B cell (primary cell): ENCODE results near the gene PM20D2. TPM values are rescaled to one million over a fixed set of nuclear protein-coding genes. Genes with fewer than 3 reads are reported as not detected.

Experiments used
- ATAC-seq: fragments of 200-7000 bp; cut with Tn5 transposase; one replicate; pipeline ENCODE4 v1.10.0; 2021; ENCODE audit warnings: low read depth, mild to moderate bottlenecking, moderate number of reproducible peaks, moderate library complexity
- CTCF ChIA-PET: fragments of 350-600 bp; sonication (Branson Sonifier 250); formaldehyde crosslinking; loops from one replicate; lab custom pipeline; 2021; ENCODE audit warnings: antibody characterized with exemption, inconsistent platforms; lab: Charles Lee
- POLR2A ChIA-PET: fragments of 350-600 bp; sonication (Branson Sonifier 250); formaldehyde crosslinking; loops from one replicate; lab custom pipeline; 2021; ENCODE audit warnings: antibody characterized with exemption; lab: Charles Lee
- DNase-seq: peaks from one replicate; pipeline ENCODE4 v3.0.0; 2013
- H2AFZ ChIP-seq: 2 replicates; pipeline ENCODE4 v1.6.1; 2012; ENCODE audit warnings: mild to moderate bottlenecking, low read depth, low read length; ENCODE audit not compliant: insufficient read depth, poor library complexity, severe bottlenecking
- H3K27ac ChIP-seq, 2 donors: 1 replicate in 1 of 2; 2 replicates in 1 of 2; pipeline ENCODE4 v1.5.1; 2012 to 2013; ENCODE audit warnings: low read length in 2 of 2, mild to moderate bottlenecking in 2 of 2, moderate library complexity in 1 of 2
- H3K27me3 ChIP-seq, 4 experiments: fragments of 200-600 bp in 1 of 4; sonication (generic) in 1 of 4; replicated peaks in 1 of 4; 1 replicate in 2 of 4; 2 replicates in 2 of 4; pipeline versions ENCODE4 v1.6.1 to v1.7.0; 2013 to 2016; ENCODE audit warnings: low read length in 3 of 4, mild to moderate bottlenecking in 2 of 4, mixed read lengths in 1 of 4, moderate library complexity in 1 of 4; ENCODE audit not compliant: insufficient read depth in 4 of 4, control insufficient read depth in 3 of 4; ENCODE audit errors: control extremely low read depth in 1 of 4
- H3K36me3 ChIP-seq, 2 experiments: replicated peaks in 1 of 2; 1 replicate in 1 of 2; 2 replicates in 1 of 2; pipeline versions ENCODE4 v1.6.1 to v1.7.1; 2013; ENCODE audit warnings: low read length in 1 of 2; ENCODE audit not compliant: insufficient read depth in 2 of 2, control insufficient read depth in 1 of 2; ENCODE audit errors: control extremely low read depth in 1 of 2, extremely low read depth in 1 of 2
- H3K4me1 ChIP-seq, 2 donors: fragments of 200-600 bp in 1 of 2; sonication (generic) in 1 of 2; 1 replicate in 1 of 2; 2 replicates in 1 of 2; pipeline versions ENCODE4 v1.5.1 to v1.6.1; 2013 to 2017; ENCODE audit warnings: low read length in 2 of 2; ENCODE audit not compliant: control insufficient read depth in 2 of 2, insufficient read depth in 2 of 2
- H3K4me2 ChIP-seq: replicated peaks from 2 replicates; pipeline ENCODE3; 2012; ENCODE audit warnings: mild to moderate bottlenecking, low read depth, low read length; ENCODE audit not compliant: poor library complexity, severe bottlenecking
- H3K4me3 ChIP-seq, 5 experiments: fragments of 200-600 bp in 1 of 5; sonication (generic) in 1 of 5; 1 replicate in 3 of 5; 2 replicates in 2 of 5; pipeline versions ENCODE4 v1.5.1 to v1.7.0; 2011 to 2016; ENCODE audit warnings: low read length in 4 of 5, mild to moderate bottlenecking in 4 of 5, low read depth in 2 of 5, control low read depth in 1 of 5, moderate library complexity in 1 of 5; ENCODE audit not compliant: insufficient read depth in 1 of 5; ENCODE audit errors: control extremely low read depth in 1 of 5, extremely low read depth in 1 of 5
- H3K79me2 ChIP-seq: fragments of 200-600 bp; sonication (generic); one replicate; pipeline ENCODE4 v1.6.0; 2016; ENCODE audit warnings: low read length; ENCODE audit not compliant: control insufficient read depth, insufficient read depth
- H3K9ac ChIP-seq: fragments of 200-600 bp; sonication (generic); 2 replicates; pipeline ENCODE4 v1.6.1; 2017; ENCODE audit warnings: mild to moderate bottlenecking, low read length, moderate library complexity
- H3K9me3 ChIP-seq, 3 donors: one replicate each; pipeline versions ENCODE4 v1.6.1 to v1.7.1; 2013; ENCODE audit warnings: low read length in 2 of 3; ENCODE audit not compliant: control insufficient read depth in 2 of 3, insufficient read depth in 1 of 3; ENCODE audit errors: control extremely low read depth in 1 of 3
- H4K20me1 ChIP-seq: 2 replicates; pipeline ENCODE4 v1.6.0; 2012; ENCODE audit warnings: mild to moderate bottlenecking, low read length; ENCODE audit not compliant: insufficient read depth, control insufficient read depth, poor library complexity, severe bottlenecking
- H3K27ac Mint-ChIP-seq: one replicate; pipeline ENCODE4 v1.8.0; 2021; ENCODE audit warnings: mixed read lengths
- H3K27me3 Mint-ChIP-seq: one replicate; pipeline ENCODE4 v1.8.0; 2021; ENCODE audit warnings: mixed read lengths
- H3K4me1 Mint-ChIP-seq: one replicate; pipeline ENCODE4 v1.8.0; 2021; ENCODE audit warnings: mixed read lengths
- H3K4me3 Mint-ChIP-seq: one replicate; pipeline ENCODE4 v1.8.0; 2021; ENCODE audit warnings: mixed read lengths
- H3K9me3 Mint-ChIP-seq: one replicate; pipeline ENCODE4 v1.8.0; 2022; ENCODE audit warnings: mixed read lengths; ENCODE audit not compliant: insufficient read depth
- EZH2 ChIP-seq: IDR thresholded peaks from 2 replicates; pipeline ENCODE4 v1.6.1; 2012; ENCODE audit warnings: borderline replicate concordance, low read depth, mild to moderate bottlenecking, moderate library complexity, low read length; ENCODE audit not compliant: insufficient read depth, poor library complexity, severe bottlenecking
- WGBS: methylation state at CpG from one replicate; pipeline ENCODE4 v1.1.5; 2013; ENCODE audit warnings: missing lambda C conversion rate; ENCODE audit not compliant: insufficient coverage; 5-methylcytosine and 5-hydroxymethylcytosine counted together
- intact Hi-C: fragments of 100-400 bp; cut with micrococcal nuclease; formaldehyde crosslinking; loops from one replicate; pipeline ENCODE4 v1.10.0; 2022
- polyA plus RNA-seq: library from polyadenylated mRNA; depleted of rRNA; stranded (reverse); fragments of >200 nt; gene quantifications from 2 replicates; pipeline ENCODE4 v1.2.3, GENCODE V29; 2012
- total RNA-seq, 2 donors: library from RNA; stranded (reverse); fragments of 120-200 nt in 1 of 2; gene quantifications; 1 replicate in 1 of 2; 2 replicates in 1 of 2; pipeline versions ENCODE4 v1.2.3 to v1.2.4, GENCODE V29; 2013 to 2022
- TF ChIP-seq, protein P1 (sequence below): fragments of 200-600 bp; IDR thresholded peaks from one replicate; pipeline ENCODE4 v1.8.0; 2022; ENCODE audit warnings: antibody characterized with exemption, mild to moderate bottlenecking

Gene PM20D2
- total and polyA plus RNA-seq, 2 donors (not counting 1 experiment from before 2014, with no cell fraction given), result 7.4 to 16.4 TPM

DNA sequence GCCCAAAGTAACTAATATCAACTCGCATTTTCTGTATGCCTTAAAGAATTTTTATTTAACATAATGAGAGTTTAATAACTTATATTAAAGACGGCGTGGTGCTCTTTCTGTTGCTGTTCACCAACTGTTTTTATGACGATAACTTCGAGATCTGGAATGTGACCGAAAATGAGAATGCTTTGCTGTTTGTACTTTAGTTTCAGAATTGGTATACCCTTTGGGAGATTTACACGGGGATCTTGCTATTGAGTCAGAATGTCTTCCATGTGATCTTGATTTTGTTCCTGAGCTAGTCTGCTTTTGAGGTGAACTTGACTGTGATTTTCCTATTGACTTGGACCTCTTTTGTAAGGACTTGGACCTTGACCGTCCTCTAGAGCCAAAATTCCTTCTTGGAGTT, 47.4 kb upstream of the PM20D2 start:
- no peaks in the 10 kb centered on the region for H3K27me3 Mint-ChIP-seq
- ChIA-PET POLR2A (interaction anchor here (0.7 kb wide), 1 partner anchor 18 kb away, joined by 5 read pairs; the partner anchor contains the start of gene PNRC1), CTCF (interaction anchor here (1.1 to 1.4 kb wide), 3 partner anchors 49 to 116 kb away, joined by 3 to 4 read pairs (median 3); no protein-coding TSS in a partner anchor)

DNA sequence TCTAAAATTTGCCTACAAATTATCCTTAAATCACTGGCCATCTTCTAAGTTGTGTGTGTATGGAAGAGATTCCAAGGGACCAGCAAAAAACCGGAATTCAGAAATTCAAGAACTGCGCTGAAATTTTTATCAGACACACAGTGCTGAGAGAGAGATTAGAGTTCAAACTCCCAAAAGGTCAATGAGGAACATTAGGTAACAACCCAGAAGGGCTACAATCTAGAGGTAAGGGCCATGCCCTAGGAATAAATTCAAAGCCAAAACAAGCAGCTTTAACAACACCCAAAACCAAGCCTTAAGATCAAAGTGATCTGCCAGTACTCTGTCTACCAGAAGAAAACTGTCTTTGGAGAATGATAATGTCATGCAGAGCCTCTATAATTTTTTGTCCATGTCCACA, 45.7 kb upstream of the PM20D2 start:
- Histone ChIP-seq H3K27ac (no peak overlapping the region), H3K4me1 (no peaks in the 10 kb centered on the region), H4K20me1 (no peaks in the 10 kb centered on the region), H3K9me3 (no peaks in the 10 kb centered on the region), H3K27me3 (no peaks in the 10 kb centered on the region), H3K4me3 (no peak overlapping the region), H3K36me3 (no peaks in the 10 kb centered on the region), H2AFZ (no peak overlapping the region), H3K9ac (no peak overlapping the region), H3K79me2 (no peaks in the 10 kb centered on the region), H3K4me2 (no peak overlapping the region)
- H3K4me3 Mint-ChIP-seq, result no peak overlapping the region
- DNase-seq (no peak), ATAC-seq (no peak)
- TF ChIP-seq, protein P1, sequence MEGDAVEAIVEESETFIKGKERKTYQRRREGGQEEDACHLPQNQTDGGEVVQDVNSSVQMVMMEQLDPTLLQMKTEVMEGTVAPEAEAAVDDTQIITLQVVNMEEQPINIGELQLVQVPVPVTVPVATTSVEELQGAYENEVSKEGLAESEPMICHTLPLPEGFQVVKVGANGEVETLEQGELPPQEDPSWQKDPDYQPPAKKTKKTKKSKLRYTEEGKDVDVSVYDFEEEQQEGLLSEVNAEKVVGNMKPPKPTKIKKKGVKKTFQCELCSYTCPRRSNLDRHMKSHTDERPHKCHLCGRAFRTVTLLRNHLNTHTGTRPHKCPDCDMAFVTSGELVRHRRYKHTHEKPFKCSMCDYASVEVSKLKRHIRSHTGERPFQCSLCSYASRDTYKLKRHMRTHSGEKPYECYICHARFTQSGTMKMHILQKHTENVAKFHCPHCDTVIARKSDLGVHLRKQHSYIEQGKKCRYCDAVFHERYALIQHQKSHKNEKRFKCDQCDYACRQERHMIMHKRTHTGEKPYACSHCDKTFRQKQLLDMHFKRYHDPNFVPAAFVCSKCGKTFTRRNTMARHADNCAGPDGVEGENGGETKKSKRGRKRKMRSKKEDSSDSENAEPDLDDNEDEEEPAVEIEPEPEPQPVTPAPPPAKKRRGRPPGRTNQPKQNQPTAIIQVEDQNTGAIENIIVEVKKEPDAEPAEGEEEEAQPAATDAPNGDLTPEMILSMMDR, result no peak
- no peak for TF ChIP-seq EZH2
- intact Hi-C loops, result no loop called here
- H3K27ac Mint-ChIP-seq, result no peak overlapping the region
- no peaks in the 10 kb centered on the region for H3K27me3 Mint-ChIP-seq
- H3K4me1 Mint-ChIP-seq, result peaks cover 4% of the 10 kb centered on the region
- ChIA-PET CTCF (no interaction called here), POLR2A (no interaction called here)
- 100% methylated on average over 1 of the region's 2 CpGs for WGBS
- no peaks in the 10 kb centered on the region for H3K9me3 Mint-ChIP-seq

More for the DNA sequence above, 47.4 kb upstream of the PM20D2 start:
- Histone ChIP-seq H3K4me2 (no peak overlapping the region), H2AFZ (no peak overlapping the region), H4K20me1 (no peaks in the 10 kb centered on the region), H3K36me3 (no peaks in the 10 kb centered on the region), H3K9me3 (no peaks in the 10 kb centered on the region), H3K79me2 (peaks cover 4% of the 10 kb centered on the region), H3K27me3 (no peaks in the 10 kb centered on the region), H3K9ac (no peak overlapping the region), H3K4me3 (no peak overlapping the region), H3K4me1 (no peaks in the 10 kb centered on the region), H3K27ac (no peak overlapping the region)
- Mint-ChIP-seq H3K27ac (no peak overlapping the region), H3K4me1 (peaks cover 4% of the 10 kb centered on the region), H3K9me3 (no peaks in the 10 kb centered on the region), H3K4me3 (peak overlapping the region; percentile 4)
- DNase-seq (no peak), ATAC-seq (no peak)
- intact Hi-C loops, result no loop called here
- no peak for TF ChIP-seq EZH2
- TF ChIP-seq, protein P1, result no peak
- WGBS, result 56% methylated on average over 2 of the region's 8 CpGs
